NCI-H1092 treated with DMSO at 0.1 percent for 48 hours (cell line): ENCODE data around the gene PALLD.

Experiments
- DNase-seq: peaks from one replicate; lab custom pipeline; 2025; lab: John Stamatoyannopoulos, UW

PALLD gene

GRCh38 chr4:168972596-168972995 is 475.7 kb downstream of the PALLD start:
- no peak for DNase-seq
